Measurements from ENCODE around the gene TENT5C.

DNA sequence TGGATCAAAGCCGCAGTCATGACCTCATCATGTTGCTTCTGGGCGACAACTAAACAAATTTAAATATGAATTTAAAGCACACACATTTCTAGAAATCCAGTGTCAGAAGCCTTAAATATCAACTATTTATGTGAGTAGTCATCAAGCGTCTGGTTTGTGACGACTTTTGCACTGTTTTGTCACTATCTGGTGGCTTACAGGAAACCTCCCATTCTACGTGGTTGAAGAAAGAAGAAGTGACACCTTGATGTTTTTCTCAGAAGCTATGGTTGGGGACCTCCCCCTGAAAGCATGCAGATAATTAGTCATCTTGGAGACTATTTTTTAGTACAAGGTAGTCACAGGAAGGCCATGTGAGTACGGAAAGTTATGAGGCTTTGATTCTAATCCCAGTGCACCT, 58.5 kb downstream of the TENT5C start:
- TF ChIP-seq, protein P1, sequence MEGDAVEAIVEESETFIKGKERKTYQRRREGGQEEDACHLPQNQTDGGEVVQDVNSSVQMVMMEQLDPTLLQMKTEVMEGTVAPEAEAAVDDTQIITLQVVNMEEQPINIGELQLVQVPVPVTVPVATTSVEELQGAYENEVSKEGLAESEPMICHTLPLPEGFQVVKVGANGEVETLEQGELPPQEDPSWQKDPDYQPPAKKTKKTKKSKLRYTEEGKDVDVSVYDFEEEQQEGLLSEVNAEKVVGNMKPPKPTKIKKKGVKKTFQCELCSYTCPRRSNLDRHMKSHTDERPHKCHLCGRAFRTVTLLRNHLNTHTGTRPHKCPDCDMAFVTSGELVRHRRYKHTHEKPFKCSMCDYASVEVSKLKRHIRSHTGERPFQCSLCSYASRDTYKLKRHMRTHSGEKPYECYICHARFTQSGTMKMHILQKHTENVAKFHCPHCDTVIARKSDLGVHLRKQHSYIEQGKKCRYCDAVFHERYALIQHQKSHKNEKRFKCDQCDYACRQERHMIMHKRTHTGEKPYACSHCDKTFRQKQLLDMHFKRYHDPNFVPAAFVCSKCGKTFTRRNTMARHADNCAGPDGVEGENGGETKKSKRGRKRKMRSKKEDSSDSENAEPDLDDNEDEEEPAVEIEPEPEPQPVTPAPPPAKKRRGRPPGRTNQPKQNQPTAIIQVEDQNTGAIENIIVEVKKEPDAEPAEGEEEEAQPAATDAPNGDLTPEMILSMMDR (IDR thresholded peaks at IDR 0.05; ENCODE audit: low read depth, low read length, poor library complexity, severe bottlenecking): no peak
- no peak for TF ChIP-seq EZH2phosphoT487 (IDR thresholded peaks at IDR 0.05; ENCODE audit: borderline replicate concordance, low read length)

Data from DOHH2 (cell line).